Gastrocnemius medialis (tissue), 4 donors: ENCODE data around the gene DNAAF5. TPM values are rescaled to one million over a fixed set of nuclear protein-coding genes. Genes with fewer than 3 reads are reported as not detected.
A peak's percentile ranks its signal among the peaks of the same experiment; 100 is the strongest.
"Not testable (repeated sequence)": the region's sequence is repeated elsewhere in the genome, so short reads cannot be mapped to it uniquely, and the experiment has no call there.

ENCODE experiments used
- ATAC-seq, 2 donors: fragments of 150-250 bp; one replicate each; pipeline ENCODE4 v1.9.1; 2016
- DNase-seq, 2 donors: peaks; one replicate each; pipeline ENCODE4 v3.0.0-alpha.2; 2019
- H3K27ac ChIP-seq, 4 donors: fragments of 200-600 bp; sonication (generic); 1 replicate in 1 of 4; 2 replicates in 3 of 4; pipeline ENCODE4 v1.5.1; 2016 to 2018; ENCODE audit warnings: mild to moderate bottlenecking in 2 of 4, moderate library complexity in 1 of 4
- H3K27me3 ChIP-seq, 3 donors: fragments of 200-600 bp; sonication (generic) in 2 of 3; 1 replicate in 1 of 3; 2 replicates in 2 of 3; pipeline versions ENCODE4 v1.5.1 to v1.6.0; 2016 to 2019; ENCODE audit warnings: mild to moderate bottlenecking in 1 of 3, moderate library complexity in 1 of 3
- H3K36me3 ChIP-seq, 2 donors: fragments of 200-600 bp; sonication (generic) in 1 of 2; one replicate each; pipeline ENCODE4 v1.5.1; 2017 to 2018
- H3K4me1 ChIP-seq, 2 donors: fragments of 200-600 bp; sonication (generic) in 1 of 2; one replicate each; pipeline ENCODE4 v1.5.1; 2016 to 2017; ENCODE audit warnings: mild to moderate bottlenecking in 2 of 2
- H3K4me3 ChIP-seq, 4 donors: fragments of 200-600 bp; sonication (generic) in 3 of 4; 1 replicate in 1 of 4; 2 replicates in 3 of 4; pipeline ENCODE4 v1.5.1; 2016 to 2019; ENCODE audit warnings: mild to moderate bottlenecking in 2 of 4
- H3K9me3 ChIP-seq, 3 donors: fragments of 200-600 bp; sonication (generic) in 2 of 3; 1 replicate in 1 of 3; 2 replicates in 2 of 3; pipeline ENCODE4 v1.5.1; 2016 to 2019
- CTCF ChIP-seq, 5 experiments: fragments of 450-650 bp in 3 of 5; fragments of 200-600 bp in 2 of 5; sonication (generic) in 2 of 5; IDR thresholded peaks in 4 of 5; conservative IDR thresholded peaks in 1 of 5; 1 replicate in 4 of 5; 2 replicates in 1 of 5; pipeline ENCODE4 v1.5.1; 2016 to 2019; ENCODE audit warnings: antibody characterized with exemption in 5 of 5, mild to moderate bottlenecking in 3 of 5, moderate library complexity in 3 of 5
- POLR2A ChIP-seq, 2 donors: fragments of 450-650 bp; IDR thresholded peaks; one replicate each; pipeline ENCODE4 v1.6.1; 2017; ENCODE audit warnings: antibody characterized with exemption in 2 of 2, mild to moderate bottlenecking in 2 of 2, moderate library complexity in 2 of 2
- in situ Hi-C, 4 donors: fragments of 200-750 bp; cut with MboI; loops; one replicate each; pipeline versions ENCODE4 v1.15.0 to v1.8.0; 2017; ENCODE audit warnings: low sequenced_read_pairs in 4 of 4
- intact Hi-C: fragments of 100-400 bp; cut with DNase I; formaldehyde crosslinking; loops from one replicate; pipeline ENCODE4 v1.15.1; 2023; ENCODE audit warnings: low total_unique reads
- total RNA-seq, 4 donors: library from RNA; depleted of rRNA; stranded (reverse); fragments of >200 nt; gene quantifications; one replicate each; pipeline versions ENCODE4 v1.1.0 to v1.2.3, GENCODE V29; 2016

DNAAF5 gene
- total RNA-seq, 4 donors from 2014 or later: 22.4 to 36.2 (median 30.6) TPM

GRCh38 chr7:794207-794606, 67.7 kb downstream of the DNAAF5 start:
- Histone ChIP-seq H3K4me3 (no peak overlapping the region), H3K27ac (peak overlapping the region; percentile 81 to 90 (median 88)), H3K36me3 (no peaks in the 10 kb centered on the region), H3K27me3 (no peaks in the 10 kb centered on the region), H3K4me1 (peaks cover 18 to 26% of the 10 kb centered on the region in 2 donors), H3K9me3 (no peaks in the 10 kb centered on the region)
- TF ChIP-seq POLR2A (IDR thresholded peaks at IDR 0.05) (no peak), CTCF (IDR thresholded peaks at IDR 0.05 in 4 of 5, conservative IDR thresholded peaks at IDR 0.05 in 1 of 5) (no peak)
- DNase-seq: peak in 1 of 2 donors; percentile 53
- intact Hi-C loops: loop anchor here (2.0 kb wide), 1 partner anchor 35 kb away; no protein-coding TSS in a partner anchor
- in situ Hi-C loops: no loop called here
- peak; percentile 88 to 92 for ATAC-seq

- Histone ChIP-seq H3K9me3 (no peaks in the 10 kb centered on the region), H3K27me3 (no peaks in the 10 kb centered on the region), H3K27ac (peak overlapping the region; percentile 81 to 90 (median 88)), H3K4me3 (no peak overlapping the region), H3K4me1 (peaks cover 18 to 26% of the 10 kb centered on the region in 2 donors), H3K36me3 (no peaks in the 10 kb centered on the region)
- TF ChIP-seq CTCF (IDR thresholded peaks at IDR 0.05 in 4 of 5, conservative IDR thresholded peaks at IDR 0.05 in 1 of 5) (no peak), POLR2A (IDR thresholded peaks at IDR 0.05) (no peak)
- in situ Hi-C loops: no loop called here
- intact Hi-C loops: loop anchor here (2.0 kb wide), 1 partner anchor 34 kb away; no protein-coding TSS in a partner anchor
- ATAC-seq (no peak), DNase-seq (no peak)
Measured at GRCh38 chr7:794671-795329, 68.3 kb downstream of the DNAAF5 start.

- ATAC-seq, H3K27me3 ChIP-seq, H3K36me3 ChIP-seq, intact Hi-C loops, H3K9me3 ChIP-seq, in situ Hi-C loops, H3K4me3 ChIP-seq, DNase-seq: not testable (repeated sequence)
- Histone ChIP-seq H3K4me1 (peaks cover 18 to 27% of the 10 kb centered on the region in 2 donors), H3K27ac (peak overlapping the region; percentile 81 to 84 (median 82))
Measured at GRCh38 chr7:796434-797169, 70.1 kb downstream of the DNAAF5 start.

GRCh38 chr7:798921-799470, 72.5 kb downstream of the DNAAF5 start:
- intact Hi-C loops (no loop called here), in situ Hi-C loops (no loop called here)
- ATAC-seq (no peak), DNase-seq (no peak)
- TF ChIP-seq CTCF (IDR thresholded peaks at IDR 0.05 in 4 of 5, conservative IDR thresholded peaks at IDR 0.05 in 1 of 5) (no peak), POLR2A (IDR thresholded peaks at IDR 0.05) (no peak)
- H3K27me3 ChIP-seq: no peaks in the 10 kb centered on the region
- no peaks in the 10 kb centered on the region for H3K36me3 ChIP-seq
- peak overlapping the region; percentile 81 to 84 (median 82) for H3K27ac ChIP-seq
- H3K9me3 ChIP-seq: no peaks in the 10 kb centered on the region
- peaks cover 24 to 28% of the 10 kb centered on the region in 2 donors for H3K4me1 ChIP-seq
- H3K4me3 ChIP-seq: no peak overlapping the region

GRCh38 chr7:800692-801091, 74.2 kb downstream of the DNAAF5 start:
- no peaks in the 10 kb centered on the region for H3K36me3 ChIP-seq
- no peak for ATAC-seq
- H3K4me1 ChIP-seq: peaks cover 18 to 20% of the 10 kb centered on the region in 2 donors
- intact Hi-C loops: no loop called here
- peak overlapping the region in 2 of 4 donors; percentile 8 to 25 for H3K27ac ChIP-seq
- no peaks in the 10 kb centered on the region for H3K9me3 ChIP-seq
- in situ Hi-C loops: no loop called here
- TF ChIP-seq CTCF (IDR thresholded peaks at IDR 0.05 in 4 of 5, conservative IDR thresholded peaks at IDR 0.05 in 1 of 5): no peak
- no peak for TF ChIP-seq POLR2A (IDR thresholded peaks at IDR 0.05)
- H3K27me3 ChIP-seq: no peaks in the 10 kb centered on the region
- DNase-seq: no peak
- no peak overlapping the region for H3K4me3 ChIP-seq

GRCh38 chr7:801351-801750, 74.9 kb downstream of the DNAAF5 start:
- intact Hi-C loops, DNase-seq, H3K36me3 ChIP-seq, H3K4me3 ChIP-seq, ATAC-seq, in situ Hi-C loops, H3K9me3 ChIP-seq, H3K27me3 ChIP-seq: not testable (repeated sequence)
- H3K4me1 ChIP-seq: peaks cover 20% of the 10 kb centered on the region in 2 donors
- peak overlapping the region in 2 of 4 donors; percentile 65 to 73 for H3K27ac ChIP-seq
